ENCODE results near the gene PARP6. TPM values are rescaled to one million over a fixed set of nuclear protein-coding genes. Genes with fewer than 3 reads are reported as not detected.

Gene PARP6
- total and polyA plus RNA-seq, 2 of the 8 experiments (the other 6 are each of a cell fraction or from before 2014, with no cell fraction given): 39.8 to 45.3 TPM

- Histone ChIP-seq H3K4me2 (ENCODE audit: insufficient read depth in 1 of 2, low read depth in 2 of 2, low read length in 2 of 2) (no peak overlapping the region), H3K9me3 (ENCODE audit: insufficient read depth in 2 of 2, low read depth in 1 of 2, low read length in 1 of 2) (no peaks in the 10 kb centered on the region), H3K79me1 (ENCODE audit: low read depth, low read length) (peaks cover 5% of the 10 kb centered on the region), H4K91ac (replicated peaks; ENCODE audit: insufficient read length, low read length) (no peak overlapping the region), H3K23ac (ENCODE audit: insufficient read length) (no peak overlapping the region), H3K14ac (ENCODE audit: insufficient read length) (no peak overlapping the region), H2BK5ac (ENCODE audit: low read depth, low read length) (no peak overlapping the region), H4K5ac (ENCODE audit: insufficient read length, low read depth, low read length) (no peak overlapping the region), H2BK20ac (ENCODE audit: low read length) (no peak overlapping the region), H3K79me2 (ENCODE audit: control insufficient read depth in 1 of 2, insufficient read depth in 2 of 2, low read length in 2 of 2) (no peaks in the 10 kb centered on the region; a peak in 1 of 4 replicates), H3K23me2 (ENCODE audit: low read depth, low read length) (no peaks in the 10 kb centered on the region), H2AFZ (ENCODE audit: low read length) (no peak overlapping the region), H3K36me3 (ENCODE audit: control insufficient read depth in 2 of 4, insufficient read depth in 4 of 4, low read length in 3 of 4) (peaks cover 66 to 100% (median 93%) of the 10 kb centered on the region in 4 experiments), H3K4ac (replicated peaks; ENCODE audit: insufficient read length, low read depth, low read length) (no peak overlapping the region), H2AK5ac (ENCODE audit: low read depth, low read length) (no peak overlapping the region), H4K8ac (ENCODE audit: extremely low read depth, insufficient read depth, low read length) (no peak overlapping the region), H3K4me3 (ENCODE audit: extremely low read depth in 1 of 4, insufficient read depth in 2 of 4, low read depth in 3 of 4, low read length in 4 of 4) (no peak overlapping the region), H3K9ac (replicated peaks in 1 of 4; ENCODE audit: extremely low read depth in 1 of 4, low read depth in 3 of 4, low read length in 3 of 4) (no peak overlapping the region), H2BK15ac (ENCODE audit: low read length) (no peak overlapping the region), H4K20me1 (replicated peaks in 1 of 2; ENCODE audit: control insufficient read depth in 1 of 2, insufficient read depth in 2 of 2, low read length in 2 of 2) (peaks cover 18 to 32% of the 10 kb centered on the region in 2 experiments), H3K27me3 (replicated peaks in 1 of 4; ENCODE audit: control insufficient read depth in 3 of 4, extremely low read depth in 1 of 4, insufficient read depth in 3 of 4, low read length in 3 of 4) (no peaks in the 10 kb centered on the region), H2BK12ac (ENCODE audit: low read depth, low read length) (no peak overlapping the region), H3K27ac (ENCODE audit: low read depth, low read length) (no peak overlapping the region), H3K4me1 (replicated peaks in 1 of 4; ENCODE audit: control insufficient read depth in 3 of 4, insufficient read depth in 4 of 4, low read length in 3 of 4) (no peaks in the 10 kb centered on the region), H3K18ac (ENCODE audit: extremely low read depth, low read length) (no peak overlapping the region), H3K56ac (replicated peaks; ENCODE audit: insufficient read length, low read depth, low read length) (no peak overlapping the region), H2BK120ac (replicated peaks; ENCODE audit: low read depth, low read length) (no peak overlapping the region)
- ChIA-PET POLR2A (ENCODE audit: partially characterized antibody) (interaction anchor here (0.7 to 1.7 kb wide), 4 partner anchors 9 to 27 kb away, joined by 3 to 7 read pairs (median 5); partner anchors contain the start of gene GRAMD2A), CTCF (ENCODE audit: partially characterized antibody) (interaction anchor here (1.0 to 1.7 kb wide), 2 partner anchors 11 to 79 kb away, joined by 4 read pairs; no protein-coding TSS in a partner anchor)
- WGBS, 2 experiments (ENCODE audit: extremely low coverage in 1 of 2, insufficient coverage in 1 of 2, insufficient read length in 1 of 2, insufficient replicate concordance in 2 of 2, low coverage in 1 of 2, low lambda C conversion rate in 2 of 2, missing lambda C conversion rate in 1 of 2): 86% methylated on average over 9 of the region's 10 CpGs; no CpG with 5 or more reads in 1 of the 2 experiments
- DNase-seq (ENCODE audit: low read depth in 1 of 2, low spot score in 2 of 2): no peak
- no peak for FAIRE-seq
- TF ChIP-seq, protein P1, sequence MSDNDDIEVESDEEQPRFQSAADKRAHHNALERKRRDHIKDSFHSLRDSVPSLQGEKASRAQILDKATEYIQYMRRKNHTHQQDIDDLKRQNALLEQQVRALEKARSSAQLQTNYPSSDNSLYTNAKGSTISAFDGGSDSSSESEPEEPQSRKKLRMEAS (IDR thresholded peaks at IDR 0.05): no peak
- TF ChIP-seq TAF1 (IDR thresholded peaks at IDR 0.05; ENCODE audit: low read depth, low read length): no peak
- TF ChIP-seq JUND (IDR thresholded peaks at IDR 0.05; ENCODE audit: low read length): no peak
- TF ChIP-seq SIN3A (conservative IDR thresholded peaks at IDR 0.05 in 1 of 2, IDR thresholded peaks at IDR 0.05 in 1 of 2; ENCODE audit: low read depth in 1 of 2, low read length in 2 of 2): no peak
- no peak for TF ChIP-seq POU5F1 (IDR thresholded peaks at IDR 0.05; ENCODE audit: low read depth, low read length)
- TF ChIP-seq BRCA1 (IDR thresholded peaks at IDR 0.05; ENCODE audit: low read depth, low read length): no peak
- no peak for TF ChIP-seq EZH2 (IDR thresholded peaks at IDR 0.05; ENCODE audit: low read depth, low read length, severe bottlenecking)
- TF ChIP-seq CHD1 (IDR thresholded peaks at IDR 0.05; ENCODE audit: low read depth, low read length): no peak
- TF ChIP-seq, protein P2, sequence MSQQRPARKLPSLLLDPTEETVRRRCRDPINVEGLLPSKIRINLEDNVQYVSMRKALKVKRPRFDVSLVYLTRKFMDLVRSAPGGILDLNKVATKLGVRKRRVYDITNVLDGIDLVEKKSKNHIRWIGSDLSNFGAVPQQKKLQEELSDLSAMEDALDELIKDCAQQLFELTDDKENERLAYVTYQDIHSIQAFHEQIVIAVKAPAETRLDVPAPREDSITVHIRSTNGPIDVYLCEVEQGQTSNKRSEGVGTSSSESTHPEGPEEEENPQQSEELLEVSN (IDR thresholded peaks at IDR 0.05): no peak
- no peak for TF ChIP-seq BACH1 (IDR thresholded peaks at IDR 0.05; ENCODE audit: low read length)
- no peak for TF ChIP-seq ATF3 (IDR thresholded peaks at IDR 0.05; ENCODE audit: insufficient read depth, low read depth, low read length)
Measured at GRCh38 chr15:72205896-72206676, 66.3 kb downstream of the PARP6 start.

Data from H1 (cell line).